NCI-H82 treated with DMSO at 0.1 percent for 48 hours (cell line): ENCODE results near the gene MFSD11.
"Not testable (repeated sequence)": the region's sequence is repeated elsewhere in the genome, so short reads cannot be mapped to it uniquely, and the experiment has no call there.

Experiments
- DNase-seq: peaks from one replicate; lab custom pipeline; 2025; ENCODE audit not compliant: unreplicated experiment; lab: John Stamatoyannopoulos, UW

The MFSD11 gene

DNA sequence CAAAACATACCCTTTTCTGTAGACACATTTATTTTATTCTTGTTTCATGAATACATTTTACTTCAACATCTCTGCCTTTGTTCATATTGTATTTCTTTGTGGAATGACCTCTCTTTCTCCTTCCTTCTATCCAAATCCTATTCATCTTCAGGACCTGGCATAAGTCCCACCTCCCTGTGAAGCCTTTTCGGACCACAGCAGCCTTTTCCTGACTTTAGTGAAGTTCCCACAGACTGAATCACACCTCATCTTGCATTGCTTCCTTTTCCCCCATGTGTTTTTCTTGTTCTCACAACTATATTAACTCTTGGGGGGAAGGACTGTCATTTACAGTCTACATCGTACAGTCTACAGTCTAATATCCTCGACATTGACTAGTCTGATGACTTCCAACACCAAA, 58.2 kb downstream of the MFSD11 start:
- DNase-seq, result no peak

DNA sequence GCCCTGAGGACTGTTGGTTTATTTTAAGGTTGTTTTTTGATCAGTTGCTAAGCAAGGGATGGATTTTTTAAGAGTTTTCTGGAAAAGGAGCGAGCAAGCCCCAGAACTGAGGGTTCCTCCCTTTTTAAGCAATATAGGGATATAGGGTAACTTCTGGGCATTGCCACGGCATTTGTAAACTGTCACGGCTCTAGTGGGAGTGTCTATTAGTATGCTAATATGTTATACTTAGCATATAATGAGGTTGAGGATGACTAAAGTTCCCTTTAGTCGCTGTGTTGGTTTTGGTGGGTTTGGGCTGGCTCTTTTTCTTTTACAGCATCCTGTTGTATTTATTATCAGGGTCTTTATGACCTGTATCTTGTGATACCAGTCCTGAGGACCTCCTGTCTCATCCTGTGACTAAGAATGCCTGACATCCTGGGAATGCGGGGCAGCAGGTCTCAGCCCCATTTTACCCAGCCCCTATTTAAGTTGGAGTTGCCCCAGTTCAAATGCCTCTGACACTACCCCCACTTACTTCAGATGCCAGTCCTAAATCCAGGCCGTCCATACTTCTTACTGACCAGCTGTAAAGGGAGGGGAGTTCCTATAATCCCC, 59.4 kb downstream of the MFSD11 start:
- DNase-seq, result no peak

GRCh38 chr17:76801706-76802105, 63.8 kb downstream of the MFSD11 start:
- no peak for DNase-seq

DNA sequence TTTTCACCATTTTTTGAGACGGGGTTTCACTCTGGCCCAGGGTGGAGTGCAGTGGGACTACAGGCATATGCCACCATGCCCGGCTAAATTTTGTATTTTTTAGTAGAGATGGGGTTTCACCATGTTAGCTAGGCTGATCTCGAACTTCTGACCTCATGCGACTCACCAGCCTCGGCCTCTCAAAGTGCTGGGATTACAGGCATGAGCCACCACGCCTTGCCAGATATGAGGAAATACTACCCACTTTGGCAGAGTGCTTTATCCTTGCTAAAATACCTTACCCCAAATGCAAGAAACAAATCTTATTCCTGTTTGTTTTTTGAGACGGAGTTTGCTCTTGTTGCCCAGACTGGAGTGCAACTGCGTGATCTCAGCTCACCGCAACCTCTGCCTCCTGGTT, 67.4 kb downstream of the MFSD11 start:
- no peak for DNase-seq

DNA sequence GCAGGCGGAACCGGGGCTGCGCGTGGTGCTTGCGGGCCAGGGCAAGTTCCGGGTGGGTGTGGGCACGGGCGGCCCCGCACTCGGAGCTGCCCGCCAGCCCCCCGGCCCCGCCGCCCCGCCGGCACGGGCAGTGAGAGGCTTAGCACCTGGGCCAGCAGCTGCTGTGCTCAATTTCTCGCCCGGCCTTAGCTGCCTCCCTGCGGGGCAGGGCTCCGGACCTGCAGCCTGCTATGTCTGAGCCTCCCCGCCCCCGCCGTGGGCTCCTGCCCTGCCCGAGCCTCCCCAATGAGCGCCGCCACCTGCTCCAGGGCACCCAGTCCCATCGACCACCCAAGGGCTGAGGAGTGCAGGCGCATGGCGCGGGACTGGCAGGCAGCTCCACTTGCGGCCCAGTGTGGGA, 68.2 kb downstream of the MFSD11 start:
- not testable (repeated sequence) for DNase-seq

DNA sequence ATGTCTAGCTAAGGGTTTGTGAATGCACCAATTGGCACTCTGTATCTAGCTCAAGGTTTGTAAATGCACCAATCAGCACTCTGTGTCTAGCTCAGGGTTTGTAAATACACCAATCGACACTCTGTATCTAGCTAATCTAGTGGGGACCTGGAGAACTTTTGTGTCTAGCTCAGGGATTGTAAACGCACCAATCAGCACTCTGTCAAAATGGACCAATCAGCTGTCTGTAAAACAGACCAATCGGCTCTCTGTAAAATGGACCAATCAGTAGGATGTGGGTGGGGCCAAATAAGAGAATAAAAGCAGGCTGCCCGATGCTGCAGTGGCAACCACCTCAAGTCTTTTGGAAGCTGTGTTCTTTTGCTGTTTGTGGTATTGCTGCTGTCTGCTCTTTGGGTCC, 68.8 kb downstream of the MFSD11 start:
- not testable (repeated sequence) for DNase-seq

GRCh38 chr17:76808326-76808725, 70.4 kb downstream of the MFSD11 start:
- no peak for DNase-seq

- no peak for DNase-seq
These were observed 73.0 kb downstream of the MFSD11 start for GRCh38 chr17:76810956-76811355.

DNA sequence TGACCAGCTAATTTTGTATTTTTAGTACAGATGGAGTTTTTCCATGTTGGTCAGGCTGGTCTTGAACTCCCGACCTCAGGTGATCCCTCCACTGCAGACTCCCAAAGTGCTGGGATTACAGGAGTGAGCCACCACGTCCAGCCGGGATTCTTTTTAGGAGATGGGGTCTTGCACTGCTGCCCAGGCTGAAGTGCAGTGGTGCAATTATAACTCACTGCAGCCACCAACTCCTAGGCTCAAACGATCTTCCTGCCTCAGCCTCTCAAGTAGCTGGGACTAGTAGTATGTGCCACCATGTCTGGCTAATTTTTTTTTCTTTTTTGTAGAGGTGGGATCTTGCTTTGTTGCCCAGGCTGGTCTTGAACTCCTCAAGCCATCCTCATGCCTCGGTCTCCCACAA, 73.9 kb downstream of the MFSD11 start:
- DNase-seq, result no peak

DNA sequence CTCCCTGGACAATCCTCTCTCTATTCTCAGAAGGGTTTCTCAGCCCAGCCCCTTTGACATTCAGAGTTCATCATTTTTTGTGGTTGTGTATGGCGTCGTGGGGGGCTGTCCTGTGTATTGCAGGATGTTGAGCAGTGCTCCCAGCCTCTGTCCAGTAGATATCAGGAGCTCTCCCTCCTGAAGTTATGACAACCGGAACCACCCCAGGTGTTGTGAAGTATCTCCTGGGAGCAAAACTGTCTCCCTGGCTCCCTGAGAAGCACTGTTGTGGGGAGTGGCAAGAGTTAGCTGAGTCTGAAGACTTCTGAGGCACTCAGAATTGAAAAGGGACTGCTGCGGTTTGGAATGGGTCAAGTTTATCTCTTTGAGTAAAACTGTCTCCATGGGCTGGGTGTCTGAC, 74.3 kb downstream of the MFSD11 start:
- DNase-seq, result no peak

DNA sequence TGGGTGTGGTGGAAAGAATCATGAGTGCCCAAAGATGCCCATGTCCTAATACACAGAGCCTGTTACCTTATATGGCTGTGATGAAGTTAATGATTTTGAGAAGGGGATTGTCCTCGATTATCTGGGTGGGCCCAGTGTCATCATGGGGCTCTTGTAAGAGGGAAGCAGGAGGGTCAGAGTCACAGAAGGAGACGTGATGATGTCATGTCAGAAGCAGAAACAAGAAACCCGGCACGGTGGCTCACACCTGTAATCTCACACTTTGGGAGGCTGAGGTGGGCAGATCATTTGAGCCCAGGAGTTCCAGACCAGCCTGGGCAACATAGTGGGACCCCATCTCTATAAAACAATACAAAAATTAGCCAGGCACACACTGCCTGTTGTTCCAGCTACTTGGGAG, 75.0 kb downstream of the MFSD11 start:
- no peak for DNase-seq

DNA sequence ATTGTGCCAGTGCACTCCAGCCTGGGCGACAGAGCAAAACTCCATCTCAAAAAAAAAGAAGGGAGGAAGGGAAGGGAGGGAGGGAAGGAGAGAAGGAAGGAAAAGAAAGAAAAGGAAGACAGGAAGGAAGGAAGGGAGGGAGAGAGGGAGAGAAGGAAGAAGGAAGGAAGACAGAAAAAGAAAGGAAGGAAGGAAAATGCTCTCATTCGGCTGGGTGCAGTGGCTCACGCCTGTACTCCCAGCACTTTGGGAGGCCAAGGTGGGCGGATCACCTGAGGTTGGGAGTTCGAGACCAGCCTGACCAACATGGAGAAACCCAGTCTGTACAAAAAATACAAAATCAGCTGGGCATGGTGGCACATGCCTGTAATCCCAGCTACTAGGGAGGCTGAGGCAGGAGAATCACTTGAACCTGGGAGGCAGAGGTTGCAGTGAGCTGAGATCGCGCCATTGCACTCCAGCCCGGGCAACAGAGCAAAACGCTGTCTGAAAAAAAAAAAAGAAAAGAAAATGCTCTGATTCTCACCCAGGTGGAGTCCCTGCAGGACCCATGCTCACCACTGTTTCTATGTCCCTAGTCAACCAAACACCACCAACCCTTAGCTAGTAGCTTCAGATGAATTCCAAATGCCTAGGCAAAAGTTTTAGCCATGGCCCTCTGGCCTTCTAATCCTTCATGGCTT, 78.1 kb downstream of the MFSD11 start:
- not testable (repeated sequence) for DNase-seq

DNA sequence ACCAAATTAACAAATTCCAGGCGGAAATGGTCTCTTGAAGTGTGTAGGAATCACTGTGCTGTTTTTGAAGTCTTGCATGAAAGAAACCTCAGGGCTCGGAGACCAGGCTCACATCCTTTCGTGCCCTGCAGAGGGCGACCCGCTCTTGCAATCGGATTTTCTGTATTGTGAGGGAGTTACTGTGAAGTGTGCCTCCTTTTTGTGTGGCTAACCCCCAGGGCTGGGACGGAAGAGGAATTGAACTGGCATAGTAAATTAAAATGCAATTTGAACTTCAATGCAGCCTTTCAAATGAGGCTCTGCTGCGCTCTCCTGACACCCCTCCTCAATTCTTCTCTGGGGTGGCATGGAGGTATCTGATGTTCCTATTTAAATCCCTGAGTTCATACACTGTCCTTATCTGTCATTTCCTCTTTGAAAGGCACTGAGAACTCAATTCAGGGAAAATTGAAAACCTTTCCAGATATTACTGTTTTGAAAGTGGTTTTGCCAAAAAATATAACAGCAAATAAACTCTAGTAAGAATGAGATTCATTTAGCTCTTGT, 78.7 kb downstream of the MFSD11 start:
- peak; percentile 66 for DNase-seq

- no peak for DNase-seq
These were observed 82.1 kb downstream of the MFSD11 start for GRCh38 chr17:76820039-76820438.

GRCh38 chr17:76820561-76820960, 82.6 kb downstream of the MFSD11 start:
- no peak for DNase-seq

DNA sequence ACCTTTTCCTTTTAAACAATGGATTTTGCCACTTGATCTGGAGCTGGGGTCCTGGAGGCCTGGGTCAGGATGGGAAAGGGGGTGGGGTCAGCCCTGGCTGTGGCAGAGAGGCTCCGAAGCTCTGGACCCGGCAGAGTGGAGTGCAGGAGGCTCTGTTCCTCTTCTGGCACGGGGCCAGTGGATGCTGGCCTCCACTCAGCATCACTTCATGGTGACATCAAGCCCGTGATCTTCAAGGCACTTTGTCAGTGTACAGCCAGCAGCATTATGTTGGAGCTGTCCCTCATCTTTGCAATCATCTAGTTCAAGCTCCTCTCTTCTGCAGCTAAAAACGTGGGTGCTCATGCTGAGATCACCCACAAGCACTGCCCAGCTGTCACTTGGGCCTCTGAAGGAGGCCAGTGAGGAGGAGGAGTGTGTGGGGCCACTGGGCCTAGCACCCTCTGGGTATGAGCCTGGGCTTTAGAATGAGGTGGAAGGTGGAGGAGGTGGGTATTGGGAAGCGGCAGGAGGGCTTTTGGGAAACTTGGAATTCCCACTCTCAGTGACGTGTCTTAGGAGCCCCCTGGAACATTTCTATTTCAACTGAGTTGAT, 84.4 kb downstream of the MFSD11 start:
- no peak for DNase-seq

- no peak for DNase-seq
These were observed 86.2 kb downstream of the MFSD11 start for GRCh38 chr17:76824093-76824492.

DNA sequence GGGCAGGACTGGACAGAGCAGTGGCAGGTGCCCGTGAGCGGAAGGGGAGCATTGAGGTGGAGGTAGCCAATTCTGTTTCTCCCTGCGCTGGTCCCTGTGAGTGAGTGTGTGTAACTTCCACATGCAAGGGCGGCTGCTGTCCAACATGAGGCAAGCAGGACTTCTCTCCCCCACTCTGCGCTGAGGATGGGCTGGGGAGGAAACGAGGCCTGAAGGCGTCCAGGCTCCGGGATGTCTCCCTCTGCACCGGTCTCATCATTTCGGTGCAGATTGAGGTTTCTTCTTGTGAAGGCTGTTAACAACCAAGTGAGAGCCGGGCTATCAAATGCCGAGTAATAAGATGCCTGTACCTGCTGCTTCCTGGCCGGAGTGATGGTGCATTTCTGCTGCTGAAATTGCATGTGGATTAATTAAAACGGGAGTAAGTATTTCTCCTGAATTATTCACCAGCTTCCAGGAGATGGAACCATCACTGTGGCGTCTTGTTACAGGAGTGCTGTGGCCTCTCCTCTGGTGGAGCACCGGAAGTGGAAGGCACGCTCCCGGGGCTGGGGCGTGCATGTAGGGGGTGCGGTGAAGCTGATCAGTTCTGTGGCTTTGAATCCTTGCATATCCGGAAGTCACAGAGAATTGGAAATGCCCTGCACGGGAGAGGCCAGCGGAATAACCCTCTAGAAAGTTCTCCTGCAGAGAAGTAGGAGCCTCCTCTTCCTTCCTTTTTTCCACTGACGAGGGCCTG, 88.6 kb downstream of the MFSD11 start:
- no peak for DNase-seq

- no peak for DNase-seq
These were observed 89.8 kb downstream of the MFSD11 start for GRCh38 chr17:76827736-76828135.
